Subcutaneous adipose tissue (tissue), 4 donors: ENCODE data around the gene STIM2. TPM values are rescaled to one million over a fixed set of nuclear protein-coding genes. Genes with fewer than 3 reads are reported as not detected.

Source experiments
- total RNA-seq, 4 donors: library from RNA; depleted of rRNA; stranded (reverse); fragments of >200 nt; gene quantifications; one replicate each; pipeline ENCODE4 v1.1.0, GENCODE V29; 2016
- TF ChIP-seq, protein P1 (sequence below): fragments of 450-650 bp; IDR thresholded peaks from one replicate; pipeline ENCODE4 v1.5.1; 2016; ENCODE audit warnings: low read depth, mild to moderate bottlenecking, control low read depth, antibody characterized with exemption, moderate library complexity

The STIM2 gene
- total RNA-seq, 4 donors from 2014 or later: 9.0 to 19.6 (median 15.3) TPM

- TF ChIP-seq, protein P1, sequence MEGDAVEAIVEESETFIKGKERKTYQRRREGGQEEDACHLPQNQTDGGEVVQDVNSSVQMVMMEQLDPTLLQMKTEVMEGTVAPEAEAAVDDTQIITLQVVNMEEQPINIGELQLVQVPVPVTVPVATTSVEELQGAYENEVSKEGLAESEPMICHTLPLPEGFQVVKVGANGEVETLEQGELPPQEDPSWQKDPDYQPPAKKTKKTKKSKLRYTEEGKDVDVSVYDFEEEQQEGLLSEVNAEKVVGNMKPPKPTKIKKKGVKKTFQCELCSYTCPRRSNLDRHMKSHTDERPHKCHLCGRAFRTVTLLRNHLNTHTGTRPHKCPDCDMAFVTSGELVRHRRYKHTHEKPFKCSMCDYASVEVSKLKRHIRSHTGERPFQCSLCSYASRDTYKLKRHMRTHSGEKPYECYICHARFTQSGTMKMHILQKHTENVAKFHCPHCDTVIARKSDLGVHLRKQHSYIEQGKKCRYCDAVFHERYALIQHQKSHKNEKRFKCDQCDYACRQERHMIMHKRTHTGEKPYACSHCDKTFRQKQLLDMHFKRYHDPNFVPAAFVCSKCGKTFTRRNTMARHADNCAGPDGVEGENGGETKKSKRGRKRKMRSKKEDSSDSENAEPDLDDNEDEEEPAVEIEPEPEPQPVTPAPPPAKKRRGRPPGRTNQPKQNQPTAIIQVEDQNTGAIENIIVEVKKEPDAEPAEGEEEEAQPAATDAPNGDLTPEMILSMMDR: no peak
Measured at GRCh38 chr4:26909369-26909768, 48.7 kb downstream of the STIM2 start.

DNA sequence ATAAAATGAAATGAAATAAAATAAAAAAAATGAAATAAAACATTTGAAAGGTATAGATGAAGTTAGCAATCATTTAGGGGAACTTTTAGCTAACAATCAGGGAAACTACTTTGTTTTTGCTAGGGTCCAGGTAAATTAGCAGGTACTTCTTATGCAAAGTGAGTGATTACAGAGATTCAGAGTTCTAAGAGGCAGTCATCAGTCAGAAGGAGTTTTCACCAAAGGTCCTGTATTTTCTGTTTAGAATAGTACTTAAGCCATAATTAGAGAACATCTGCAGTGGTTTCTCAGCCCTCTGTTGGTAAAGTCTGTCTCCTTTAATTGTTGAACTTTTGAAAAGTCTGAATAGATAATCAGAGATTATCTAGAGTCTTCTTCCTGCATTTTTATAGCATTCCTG, 50.6 kb downstream of the STIM2 start:
- TF ChIP-seq, protein P1: no peak

GRCh38 chr4:26912069-26912468, 51.4 kb downstream of the STIM2 start:
- TF ChIP-seq, protein P1: no peak

DNA sequence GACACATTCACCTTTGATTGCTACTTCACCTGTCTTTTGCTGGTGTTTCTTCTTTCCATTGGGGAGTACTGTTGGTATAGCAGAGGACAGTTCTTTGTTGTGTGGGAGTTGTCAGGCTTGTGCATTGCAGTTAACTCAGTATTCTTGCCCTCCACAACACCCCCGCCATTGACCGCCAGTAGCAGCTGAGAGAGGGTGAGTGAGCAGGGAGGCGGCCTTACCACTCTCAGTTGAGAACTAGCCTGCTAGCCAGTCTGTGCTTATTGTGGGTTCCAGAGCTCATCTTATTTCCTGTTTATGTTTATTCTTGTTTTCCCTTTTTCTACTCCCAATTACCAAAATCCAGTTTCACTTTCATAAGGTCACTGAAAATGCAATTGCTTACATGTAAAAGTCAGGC, 52.2 kb downstream of the STIM2 start:
- TF ChIP-seq, protein P1: no peak

GRCh38 chr4:26916195-26916594, 55.6 kb downstream of the STIM2 start:
- TF ChIP-seq, protein P1: no peak

DNA sequence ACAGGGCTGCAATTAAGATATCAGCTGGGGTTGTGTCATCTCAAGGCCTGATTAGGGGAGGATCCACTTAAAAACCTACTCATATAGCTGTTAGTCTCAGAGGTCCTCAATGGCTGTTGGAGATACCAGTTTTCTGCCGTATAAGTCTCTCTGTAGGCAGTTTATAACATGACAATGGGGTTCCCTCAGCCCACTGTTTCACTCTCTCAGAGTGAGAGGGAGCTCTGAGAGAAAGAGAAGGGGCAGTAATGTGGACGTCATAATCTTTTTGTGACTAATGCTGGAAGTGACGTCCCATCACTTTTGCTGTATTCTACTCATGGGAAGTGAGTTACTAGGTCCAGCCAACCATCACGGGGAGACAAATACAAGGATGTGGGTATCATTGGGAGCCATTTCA, 70.3 kb downstream of the STIM2 start:
- TF ChIP-seq, protein P1: no peak

DNA sequence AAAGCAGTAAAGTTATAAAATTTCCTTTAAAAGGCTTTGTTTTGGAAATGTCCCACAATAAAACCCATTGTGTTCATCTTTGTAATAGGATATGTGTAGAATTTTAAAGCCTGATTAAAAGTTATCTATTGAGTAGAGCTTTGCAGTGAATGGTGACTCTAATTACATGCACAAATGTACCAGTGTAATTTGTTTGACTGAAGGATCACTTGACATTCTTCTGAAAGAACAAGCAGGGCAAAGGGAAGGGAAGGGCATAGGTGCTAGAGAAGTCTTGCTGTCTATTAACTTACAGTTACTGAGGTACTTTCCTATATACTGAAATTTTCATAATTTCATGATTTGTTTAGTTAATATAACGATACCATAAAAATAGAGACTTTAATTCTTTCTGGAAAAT, 70.8 kb downstream of the STIM2 start:
- TF ChIP-seq, protein P1: no peak
